GM21515 (cell line): ENCODE data around the gene SUSD1.
A peak's percentile ranks its signal among the peaks of the same experiment; 100 is the strongest.

Experiments used
- ATAC-seq: cut with Tn5 transposase; IDR thresholded peaks from one replicate; pipeline ENCODE4 v1.9.1; 2021; ENCODE audit not compliant: unreplicated experiment

The SUSD1 gene

DNA sequence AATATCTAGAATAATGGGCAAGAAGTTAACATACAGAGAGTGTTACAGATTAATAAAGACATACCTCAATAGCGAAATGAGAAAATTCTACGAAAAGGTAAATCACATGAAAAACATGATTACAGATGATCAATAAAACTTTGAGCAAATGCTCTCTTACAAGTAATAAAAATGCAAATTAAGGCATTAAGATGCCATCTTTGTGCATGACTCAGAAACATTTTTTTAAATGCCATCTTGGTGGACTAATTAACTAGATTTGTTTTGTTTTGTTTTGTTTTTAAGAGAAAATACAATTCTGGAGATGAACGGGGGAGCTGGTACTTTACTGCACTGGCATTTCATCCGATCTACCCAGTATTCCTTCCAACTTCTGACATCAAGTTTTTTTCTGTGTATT lies 130.2 kb downstream of the SUSD1 start:
- ATAC-seq = no peak

GRCh38 chr9:112044186-112044585 lies 130.9 kb downstream of the SUSD1 start:
- no peak for ATAC-seq

DNA sequence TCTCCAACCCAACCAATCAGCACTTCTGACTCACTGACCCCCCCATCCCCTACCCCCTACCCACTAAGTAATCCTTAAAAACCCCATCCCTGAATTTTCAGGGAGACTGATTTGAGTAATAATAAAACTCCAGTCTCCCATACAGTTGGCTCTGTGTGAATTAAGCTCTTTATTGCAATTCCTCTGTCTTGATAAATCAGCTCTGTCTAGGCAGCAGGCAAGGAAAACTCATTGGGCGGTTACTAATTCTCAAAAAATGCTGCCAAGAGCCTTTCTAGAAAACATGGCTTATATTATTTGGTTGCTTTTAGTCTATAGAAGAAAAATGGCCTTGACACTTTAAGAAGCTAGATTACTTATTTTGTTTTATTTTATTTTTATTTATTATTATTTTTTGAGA lies 131.7 kb downstream of the SUSD1 start:
- ATAC-seq = no peak

DNA sequence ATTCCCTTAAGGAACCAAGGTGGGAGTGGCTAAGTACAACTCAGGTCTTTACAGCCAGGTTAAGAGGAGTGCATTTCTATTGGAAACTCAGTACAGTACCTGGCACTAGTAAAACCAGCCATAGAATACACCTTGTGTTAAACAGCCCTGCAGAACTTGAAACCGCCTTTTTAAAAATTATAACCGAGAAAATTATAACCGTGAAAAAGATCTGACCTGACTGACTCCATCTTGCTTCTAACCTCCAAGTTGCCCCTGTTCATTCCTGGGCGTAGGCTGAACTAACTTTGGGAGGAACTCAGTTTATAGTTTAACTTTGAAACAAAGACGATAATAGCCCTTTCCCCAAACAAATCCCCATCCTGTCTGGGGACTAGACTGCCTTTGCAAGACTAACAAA lies 132.3 kb downstream of the SUSD1 start:
- no peak for ATAC-seq

- ATAC-seq = no peak
Observed at GRCh38 chr9:112042244-112042638, 132.9 kb downstream of the SUSD1 start.

DNA sequence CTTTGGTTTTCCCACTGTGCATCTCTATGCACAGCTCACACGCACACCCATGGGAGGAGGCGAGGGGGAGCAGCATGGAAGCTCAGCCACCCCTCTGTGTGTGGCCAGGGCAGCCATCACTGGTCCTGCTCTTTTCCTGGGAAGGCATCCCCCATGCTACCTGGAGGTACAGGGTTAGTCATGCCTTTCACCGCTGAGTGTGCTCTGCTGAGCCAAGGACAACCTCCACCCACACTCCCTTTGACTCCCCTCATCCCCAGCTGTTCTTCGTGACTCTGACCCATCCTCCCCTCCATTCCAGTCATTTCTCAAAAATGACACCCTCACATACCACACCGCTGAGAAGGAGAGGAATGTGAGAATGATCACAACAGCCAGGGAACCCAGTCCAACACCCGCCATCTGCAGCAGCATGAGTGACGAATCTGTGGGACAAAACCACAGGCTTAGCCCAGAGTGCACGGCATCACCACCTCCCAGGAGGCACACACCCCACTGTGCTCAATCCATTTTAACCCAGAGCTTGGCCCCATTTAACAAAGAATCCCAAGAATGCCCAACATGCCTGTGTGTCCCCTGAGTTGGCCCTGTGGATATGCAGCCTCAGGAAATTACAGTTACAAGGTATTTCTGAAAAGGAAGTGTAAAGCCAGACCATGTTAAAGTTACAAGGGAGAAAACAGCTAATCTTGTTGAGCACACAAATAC lies 133.4 kb downstream of the SUSD1 start:
- ATAC-seq = no peak

DNA sequence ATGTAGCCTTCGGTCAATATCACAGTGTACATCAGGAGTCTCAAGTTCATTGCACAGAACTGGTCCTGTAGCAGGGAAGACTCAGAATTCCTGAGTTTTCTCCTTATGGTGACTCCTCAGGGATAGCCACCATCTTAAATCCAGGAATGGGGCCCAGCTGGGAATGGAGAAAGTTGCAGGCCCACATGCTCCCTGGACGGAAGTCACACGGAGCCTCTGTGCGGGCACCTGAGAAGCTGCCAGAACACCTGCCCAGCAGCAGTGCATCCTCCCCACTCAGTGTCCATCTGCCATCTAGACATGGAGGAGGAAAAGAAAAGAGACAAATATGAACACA lies 133.9 kb downstream of the SUSD1 start:
- ATAC-seq = no peak

GRCh38 chr9:112038017-112038408 lies 137.1 kb downstream of the SUSD1 start:
- no peak for ATAC-seq

DNA sequence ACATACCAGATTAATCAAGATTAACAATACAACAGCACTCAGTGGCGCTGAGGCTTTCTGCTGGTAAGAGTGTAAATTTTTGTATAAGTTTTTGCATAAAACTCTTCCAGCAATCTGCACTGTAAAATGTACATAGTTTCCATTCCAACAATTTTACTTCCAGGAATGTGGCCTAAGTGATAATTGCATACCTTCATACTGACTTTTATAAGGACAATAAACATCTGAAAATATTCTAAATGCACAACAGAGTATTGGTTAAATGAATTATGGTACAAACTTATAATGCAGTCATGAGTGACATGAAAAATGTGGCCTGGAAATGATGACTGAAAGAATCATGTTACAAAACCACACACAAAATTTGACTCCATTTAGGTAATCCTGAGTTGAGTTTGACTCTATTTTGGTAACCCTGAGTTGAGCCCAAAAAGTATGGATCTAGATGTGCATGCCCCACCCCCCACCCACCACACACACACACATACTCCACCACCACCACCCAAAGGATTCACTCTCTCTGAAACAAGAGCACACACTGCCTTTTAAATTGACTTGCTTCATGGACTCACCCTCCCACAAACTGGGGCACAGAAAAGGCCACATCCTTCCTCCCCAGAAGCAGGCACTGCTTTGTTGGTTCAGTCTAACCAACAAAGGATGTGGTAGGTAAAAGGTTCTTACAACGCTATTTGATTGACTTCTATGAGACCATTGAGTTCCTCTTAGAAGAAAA lies 137.6 kb downstream of the SUSD1 start:
- peak; percentile 45 for ATAC-seq

GRCh38 chr9:112035166-112035826 lies 139.8 kb downstream of the SUSD1 start:
- ATAC-seq = no peak

DNA sequence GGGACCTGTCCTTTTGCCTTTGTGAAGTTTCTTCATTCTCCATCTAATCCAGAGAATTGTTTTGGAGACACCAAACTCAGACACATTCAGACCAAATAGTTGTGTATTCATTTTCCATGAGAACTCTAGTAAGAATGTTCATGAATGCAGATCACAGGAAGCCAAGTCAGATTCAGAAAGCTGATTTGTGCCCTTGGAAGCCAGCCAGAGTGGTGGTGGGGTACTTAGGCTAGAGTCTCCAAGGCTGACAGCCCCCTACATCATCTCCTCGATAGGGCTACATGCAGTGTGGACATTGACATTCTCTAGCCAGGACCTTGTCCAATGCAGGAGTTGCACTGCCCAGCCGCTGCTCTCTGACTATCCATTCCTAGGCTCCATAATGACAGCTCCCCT lies 140.9 kb downstream of the SUSD1 start:
- ATAC-seq = no peak

- ATAC-seq = no peak
Observed at GRCh38 chr9:112033237-112034215, 141.6 kb downstream of the SUSD1 start.

DNA sequence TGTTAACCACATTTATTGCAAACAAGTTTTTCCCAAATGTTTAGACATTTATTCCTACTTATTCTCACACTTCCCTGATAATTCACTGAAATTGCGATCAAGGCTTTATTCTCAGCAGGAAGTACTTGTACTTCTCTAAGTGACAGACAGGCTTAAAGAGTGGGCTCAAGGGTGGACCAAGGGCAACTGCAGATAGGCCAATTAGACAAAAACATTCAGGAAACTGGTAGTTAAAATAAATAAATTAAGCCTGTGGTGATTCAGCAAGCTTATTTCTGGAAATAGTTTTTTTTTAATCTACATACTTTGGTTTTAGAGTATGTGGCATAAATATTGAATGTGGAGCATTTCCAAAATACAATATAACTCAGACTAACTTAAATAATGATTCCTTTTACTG lies 142.4 kb downstream of the SUSD1 start:
- no peak for ATAC-seq

GRCh38 chr9:112032009-112032408 lies 143.1 kb downstream of the SUSD1 start:
- ATAC-seq = peak; percentile 56

GRCh38 chr9:112031400-112031799 lies 143.7 kb downstream of the SUSD1 start:
- ATAC-seq = no peak

- no peak for ATAC-seq
Observed at GRCh38 chr9:112029921-112030444, 145.1 kb downstream of the SUSD1 start.

DNA sequence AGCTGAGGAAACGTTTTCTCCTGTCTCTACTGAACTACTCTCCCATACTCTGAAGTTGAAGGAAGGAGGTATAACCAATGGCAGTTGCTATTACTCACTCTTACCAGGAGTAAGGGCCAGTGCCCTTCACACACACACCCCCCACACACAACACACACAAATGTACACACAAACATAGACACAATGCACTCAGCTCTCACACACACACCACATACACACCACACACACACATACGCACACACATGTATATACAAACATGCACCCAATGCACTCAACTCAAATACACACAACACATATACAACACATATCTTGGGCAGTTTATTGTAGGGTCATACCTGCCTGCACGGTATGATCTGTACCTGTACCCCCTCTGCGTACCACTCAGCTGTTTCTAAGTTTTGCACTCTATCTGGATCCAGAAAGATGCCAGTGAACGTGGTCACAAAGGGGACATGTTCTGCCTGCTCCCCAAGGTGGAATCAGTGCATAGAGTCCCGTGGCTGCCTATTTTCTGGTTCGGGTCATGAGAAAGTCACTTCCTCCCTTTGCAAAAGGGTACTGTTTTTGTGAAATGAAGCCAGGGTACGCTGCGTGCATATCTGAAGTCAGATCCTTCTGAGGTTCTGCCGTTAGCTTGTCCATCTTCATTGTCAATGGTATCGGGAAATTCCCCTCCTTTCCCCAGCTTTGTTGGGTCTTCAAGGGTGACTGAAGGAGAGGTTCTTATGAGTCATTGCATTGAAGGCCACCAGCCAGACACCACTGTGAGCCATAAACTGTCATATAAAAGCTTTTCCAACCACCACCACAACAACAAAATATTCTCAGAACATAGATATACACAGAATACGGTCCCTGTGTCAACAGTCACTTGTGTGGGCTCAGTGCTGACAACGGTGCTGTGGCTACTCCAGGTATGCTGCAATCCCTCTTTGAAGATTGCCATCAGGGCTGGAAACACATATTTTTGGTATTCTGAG lies 146.6 kb downstream of the SUSD1 start:
- peak; percentile 31 for ATAC-seq

GRCh38 chr9:112025850-112026249 lies 149.2 kb downstream of the SUSD1 start:
- no peak for ATAC-seq

DNA sequence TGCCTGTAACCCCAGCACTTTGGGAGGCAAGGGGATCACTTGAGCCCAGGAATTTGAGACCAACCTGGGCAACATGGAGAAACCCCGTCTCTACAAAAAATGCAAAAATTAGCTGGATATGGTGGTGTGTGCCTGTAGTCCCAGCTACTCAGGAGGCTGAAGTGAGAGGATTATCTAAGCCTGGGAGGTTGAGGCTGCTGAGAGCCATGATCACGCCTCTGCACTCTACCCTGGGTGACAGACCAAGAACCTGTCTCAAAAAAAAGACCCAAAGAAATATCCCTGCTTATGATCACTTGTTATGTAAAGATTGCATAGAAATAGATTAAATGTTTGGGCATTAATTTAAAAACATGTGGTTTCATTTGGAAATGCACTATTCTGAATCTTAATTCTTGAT lies 153.4 kb downstream of the SUSD1 start:
- ATAC-seq = no peak
